Inferior parietal cortex (tissue), 1 donor: ENCODE results near the gene TPO.
"Not testable (repeated sequence)": the region's sequence is repeated elsewhere in the genome, so short reads cannot be mapped to it uniquely, and the experiment has no call there.

Experiments
- DNase-seq: peaks from one replicate; pipeline ENCODE4 v3.0.0-alpha.2; 2016; ENCODE audit errors: extremely low spot score

The TPO gene

DNA sequence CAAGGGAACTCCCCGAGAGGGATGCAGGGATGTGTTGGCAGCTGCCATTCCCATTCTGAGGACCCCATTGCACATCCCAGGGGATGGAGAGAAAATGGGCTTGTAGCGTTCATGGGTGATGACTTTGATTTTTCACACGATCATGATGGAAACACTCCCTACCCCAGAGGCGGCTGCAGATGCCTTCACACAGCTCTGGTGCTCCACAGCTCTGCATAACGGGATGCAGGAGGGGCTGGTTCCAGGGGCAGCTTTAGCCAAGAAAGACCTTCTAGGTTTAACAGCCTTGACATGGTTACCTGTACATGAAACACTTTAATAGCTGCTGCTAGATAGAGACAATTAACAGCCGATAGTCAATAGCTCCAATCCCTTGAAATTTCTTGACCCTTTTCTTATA, 88.7 kb downstream of the TPO start:
- DNase-seq, result no peak

DNA sequence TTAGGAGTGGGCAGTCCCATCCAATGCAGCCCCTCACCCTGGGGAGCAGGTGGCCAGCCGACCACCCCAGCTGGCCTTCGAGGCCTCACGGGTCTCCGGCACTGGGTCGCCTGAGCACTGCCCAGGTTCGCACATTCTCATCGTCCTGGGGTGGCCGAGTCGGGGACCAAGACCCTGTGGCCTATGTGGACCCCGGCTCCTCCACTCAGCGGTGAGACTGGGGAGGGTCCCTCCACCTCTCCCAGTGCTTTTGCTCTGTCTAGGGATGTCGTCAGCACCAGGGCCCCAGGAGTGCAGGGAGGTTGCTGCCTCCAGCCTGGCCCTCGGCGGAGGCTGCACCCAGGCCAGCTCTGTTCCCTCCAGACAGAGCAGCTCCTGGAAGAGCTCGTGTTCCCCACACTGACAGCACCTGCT, 89.6 kb downstream of the TPO start:
- no peak for DNase-seq

DNA sequence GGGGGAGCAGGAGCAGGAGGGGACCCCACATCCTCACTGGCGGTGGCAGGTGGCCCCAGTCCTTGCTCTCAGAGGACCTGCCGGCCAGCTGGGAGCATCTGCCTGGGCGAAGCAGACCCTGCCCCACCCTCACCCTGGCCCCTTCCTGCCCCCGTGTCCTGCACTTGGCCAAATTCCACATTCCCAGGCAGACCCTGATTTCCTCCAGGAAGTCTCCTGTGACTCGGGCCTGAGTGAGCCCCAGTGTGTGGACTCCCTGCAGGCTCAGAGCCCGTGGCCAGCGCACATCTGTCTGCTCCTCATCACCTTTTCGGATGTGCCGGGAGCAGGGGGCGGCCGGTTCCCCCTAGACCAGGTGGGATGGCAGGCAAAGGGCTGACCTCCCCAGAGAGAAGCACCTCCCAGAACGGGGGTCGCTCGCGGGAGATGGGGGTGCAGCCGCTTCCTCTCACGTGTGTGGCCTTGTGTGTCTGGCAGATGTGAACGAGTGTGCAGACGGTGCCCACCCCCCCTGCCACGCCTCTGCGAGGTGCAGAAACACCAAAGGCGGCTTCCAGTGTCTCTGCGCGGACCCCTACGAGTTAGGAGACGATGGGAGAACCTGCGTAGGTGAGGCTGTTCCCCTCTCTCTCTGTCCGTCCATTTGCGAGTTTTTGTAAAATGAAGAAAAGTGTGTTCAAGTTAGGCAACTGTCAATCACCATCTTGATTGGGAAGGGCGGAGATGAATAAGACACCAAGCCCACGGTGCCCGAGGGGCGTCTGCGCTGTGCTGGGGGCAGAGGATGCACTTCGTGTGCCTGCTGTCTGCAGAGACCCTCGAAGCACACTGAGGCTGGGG, 90.4 kb downstream of the TPO start:
- no peak for DNase-seq

DNA sequence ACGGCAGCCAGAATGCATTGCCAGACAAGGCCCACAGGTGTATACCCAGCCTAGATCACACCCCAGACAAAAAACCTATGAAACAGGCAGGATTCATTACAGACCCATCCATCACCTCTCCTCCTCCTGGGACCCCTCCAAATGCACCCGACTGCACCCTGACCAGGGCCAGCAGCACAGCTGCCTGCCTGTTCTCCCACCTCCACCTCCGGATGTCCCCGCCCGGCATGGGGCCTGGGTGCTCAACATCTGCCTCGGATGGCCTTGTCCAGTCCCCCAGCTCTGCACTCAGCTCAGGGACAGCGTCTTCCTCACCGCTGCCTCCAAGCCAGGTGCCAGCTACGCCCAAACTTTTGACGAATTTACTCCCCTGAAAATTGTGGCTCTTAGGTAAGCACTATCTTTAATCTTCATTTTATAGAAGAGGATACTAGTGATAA, 91.1 kb downstream of the TPO start:
- DNase-seq, result no peak

DNA sequence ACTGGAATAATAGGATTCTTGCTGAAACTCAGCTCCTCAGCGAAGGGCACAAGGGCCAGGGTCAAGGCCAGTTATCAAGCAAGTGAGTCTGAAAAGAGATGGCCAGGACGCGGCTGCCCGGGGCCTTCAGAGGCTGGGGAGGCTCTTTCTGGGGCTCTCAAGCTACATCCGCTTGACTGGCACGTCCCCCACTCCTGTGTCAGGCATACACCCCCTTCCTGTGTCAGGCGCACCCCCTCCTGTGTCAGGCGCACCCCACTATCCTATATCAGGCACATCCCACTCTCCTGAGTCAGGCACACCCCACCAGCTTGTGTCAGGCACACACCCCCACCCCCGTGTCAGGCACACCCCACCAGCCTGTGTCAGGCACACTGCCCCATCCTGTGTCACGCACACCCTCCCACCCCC, 91.8 kb downstream of the TPO start:
- no peak for DNase-seq

DNA sequence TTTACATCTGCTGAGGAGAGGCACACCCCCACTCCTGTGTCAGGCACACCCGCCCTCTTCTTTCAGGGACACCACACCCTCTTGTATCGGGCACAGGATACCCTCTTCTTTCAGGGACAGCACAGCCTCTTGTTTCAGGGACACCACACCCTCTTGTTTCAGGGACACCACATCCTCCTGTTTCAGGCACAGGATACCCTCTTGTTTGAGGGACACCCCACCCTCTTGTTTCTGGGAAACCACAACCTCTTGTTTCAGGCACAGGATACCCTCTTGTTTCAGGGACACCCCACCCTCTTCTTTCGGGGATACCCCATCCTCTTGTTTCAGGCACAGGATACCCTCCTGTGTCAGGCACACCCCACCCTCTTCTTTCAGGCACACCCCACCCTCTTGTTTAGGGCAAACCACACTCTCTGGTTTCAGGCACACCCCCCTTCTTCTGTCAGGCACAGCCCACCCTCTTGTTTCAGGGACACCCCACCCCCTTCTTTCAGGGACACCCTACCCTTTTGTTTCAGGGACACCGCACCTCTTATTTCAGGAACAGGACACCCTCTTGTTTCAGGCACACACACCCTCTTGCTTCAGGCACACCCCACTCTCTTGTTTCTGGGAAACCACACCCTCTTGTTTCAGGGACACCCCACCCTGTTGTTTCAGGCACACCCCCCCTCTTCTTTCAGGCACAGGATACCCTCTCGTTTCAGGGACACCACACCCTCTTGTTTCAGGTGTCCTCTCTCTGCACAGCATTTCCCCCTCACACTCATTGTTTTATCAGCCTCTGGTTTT, 96.2 kb downstream of the TPO start:
- DNase-seq, result no peak

DNA sequence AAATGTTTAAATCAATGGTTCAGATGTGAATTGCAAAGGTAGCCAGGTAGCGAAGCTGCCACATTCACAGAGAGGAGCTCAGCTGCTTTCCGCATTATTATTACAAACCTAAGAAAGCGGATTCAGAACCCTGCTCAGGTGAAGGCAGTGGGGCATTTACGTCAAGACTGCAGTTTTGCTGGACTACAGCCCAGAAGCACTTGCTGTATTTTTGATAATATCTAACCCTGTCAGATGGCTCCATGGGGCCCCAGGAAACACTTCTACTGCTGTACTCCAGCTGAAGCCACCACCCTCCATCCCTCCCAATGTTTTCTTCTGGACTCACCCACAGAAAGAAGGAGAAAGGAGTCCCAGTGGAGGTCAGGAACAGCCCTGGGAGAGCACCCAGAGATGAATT, 96.9 kb downstream of the TPO start:
- no peak for DNase-seq

DNA sequence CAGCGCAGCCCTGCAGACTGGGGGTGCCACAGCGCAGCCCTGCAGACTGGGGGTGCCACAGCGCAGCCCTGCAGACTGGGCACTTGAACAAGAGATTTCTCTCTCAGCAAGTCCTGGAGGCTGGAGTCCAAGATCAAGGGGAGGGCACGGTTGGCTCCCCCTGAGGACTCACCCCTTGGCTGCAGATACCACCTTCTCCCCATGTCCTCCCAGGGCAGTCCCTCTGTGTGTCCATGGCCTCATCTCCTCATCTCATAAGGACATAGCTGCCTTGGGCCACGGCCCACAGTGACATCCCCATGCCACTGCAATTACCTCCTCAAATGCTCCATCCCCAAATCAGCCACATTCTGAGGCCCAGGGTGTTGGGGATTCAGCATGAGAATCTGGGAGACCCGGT, 98.2 kb downstream of the TPO start:
- DNase-seq, result no peak

DNA sequence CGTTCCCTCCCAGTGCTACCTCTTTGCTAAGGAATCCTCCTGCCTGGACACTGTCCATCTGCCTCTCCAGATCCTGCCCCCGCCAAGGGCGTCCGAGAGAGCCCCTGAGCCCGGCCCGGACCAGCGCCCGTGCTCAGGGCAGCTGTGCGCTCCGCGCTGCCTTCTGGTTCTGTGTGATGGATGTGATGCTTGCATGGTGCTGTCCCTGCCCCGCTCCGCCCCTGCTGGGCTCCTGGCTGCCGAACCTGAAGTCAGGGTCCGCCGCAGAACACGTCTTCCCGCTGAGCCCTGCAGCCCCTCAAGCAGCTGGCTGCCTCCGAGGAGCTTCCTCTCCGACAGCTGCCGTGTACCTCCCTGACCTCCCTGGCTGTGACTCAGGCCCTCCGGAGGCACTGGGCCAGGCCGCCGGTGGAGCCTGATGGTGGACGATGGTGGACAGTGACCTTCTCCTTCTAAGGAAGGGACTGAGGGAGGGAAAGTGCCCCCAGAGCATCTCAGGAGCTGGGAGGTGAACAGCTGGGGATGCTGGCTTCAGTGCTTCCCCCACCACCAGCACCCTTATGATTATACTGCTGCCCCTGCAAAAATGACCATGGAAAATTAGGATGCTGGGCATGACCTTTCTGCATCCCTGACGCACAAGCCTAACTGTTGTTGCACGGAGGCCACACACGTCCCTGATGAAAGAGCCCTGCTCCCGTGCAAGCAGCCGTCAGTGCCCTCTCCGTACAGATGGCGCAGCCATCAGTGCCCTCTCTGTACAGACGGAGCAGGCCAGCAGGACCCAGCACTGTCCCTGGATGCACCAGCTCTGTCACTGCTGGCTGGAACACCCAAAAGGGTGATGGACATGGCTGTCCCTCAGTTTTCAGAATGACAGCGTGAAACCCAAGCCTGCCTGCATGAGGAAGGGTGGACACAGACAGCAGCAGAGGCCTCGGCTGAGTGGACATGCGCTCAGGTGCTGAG, 99.3 kb downstream of the TPO start:
- no peak for DNase-seq

DNA sequence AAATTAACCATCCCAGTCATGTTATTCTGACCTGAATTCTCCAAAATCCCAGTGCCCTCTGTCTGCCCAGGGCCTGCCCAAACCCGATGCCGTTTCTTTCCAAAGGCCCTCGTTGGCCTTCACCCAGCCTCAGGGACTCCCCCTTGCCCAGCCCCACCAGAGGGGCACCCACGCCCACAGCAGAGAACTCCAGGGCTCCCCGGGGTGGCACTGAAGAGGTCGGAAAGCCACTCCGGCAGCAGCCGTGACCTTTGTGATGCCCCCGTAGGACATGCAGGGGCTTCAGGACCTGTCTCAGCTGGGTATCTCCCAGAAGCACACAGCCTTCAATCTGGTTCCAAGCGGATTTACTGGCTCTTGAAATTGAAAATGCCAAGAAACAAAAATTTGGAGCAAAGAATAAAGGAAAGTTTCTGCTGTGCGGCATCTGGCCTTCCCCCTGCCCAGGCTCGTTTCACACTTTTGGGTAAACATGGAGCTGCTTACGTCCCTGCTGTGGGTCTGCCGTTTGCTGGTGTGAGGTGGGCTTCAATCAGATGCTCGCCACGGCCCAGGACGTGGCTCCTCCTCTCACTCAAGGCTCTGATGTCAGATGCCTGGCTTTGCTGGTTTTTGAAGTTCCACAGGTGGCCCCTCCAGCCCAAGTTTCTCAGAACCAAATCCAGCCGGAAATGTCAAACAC, 101.3 kb downstream of the TPO start:
- no peak for DNase-seq

DNA sequence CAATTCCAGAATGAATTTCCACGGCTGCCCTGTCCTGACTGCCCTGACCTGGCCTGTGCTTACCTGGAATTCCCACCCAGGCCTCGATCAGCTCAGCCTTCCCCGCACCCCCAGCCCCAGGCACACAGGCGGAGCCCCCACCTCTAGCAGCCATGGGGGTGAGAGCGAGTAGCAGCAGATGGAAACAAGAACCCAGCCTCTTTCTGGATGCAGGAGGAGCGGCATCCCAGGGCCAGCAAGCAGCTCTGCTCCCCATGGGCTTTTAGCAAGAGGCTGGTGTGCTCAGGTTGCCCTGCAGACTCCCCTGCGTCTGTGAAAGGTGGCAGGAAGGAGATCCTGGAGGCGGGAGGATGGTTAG, 101.8 kb downstream of the TPO start:
- no peak for DNase-seq

DNA sequence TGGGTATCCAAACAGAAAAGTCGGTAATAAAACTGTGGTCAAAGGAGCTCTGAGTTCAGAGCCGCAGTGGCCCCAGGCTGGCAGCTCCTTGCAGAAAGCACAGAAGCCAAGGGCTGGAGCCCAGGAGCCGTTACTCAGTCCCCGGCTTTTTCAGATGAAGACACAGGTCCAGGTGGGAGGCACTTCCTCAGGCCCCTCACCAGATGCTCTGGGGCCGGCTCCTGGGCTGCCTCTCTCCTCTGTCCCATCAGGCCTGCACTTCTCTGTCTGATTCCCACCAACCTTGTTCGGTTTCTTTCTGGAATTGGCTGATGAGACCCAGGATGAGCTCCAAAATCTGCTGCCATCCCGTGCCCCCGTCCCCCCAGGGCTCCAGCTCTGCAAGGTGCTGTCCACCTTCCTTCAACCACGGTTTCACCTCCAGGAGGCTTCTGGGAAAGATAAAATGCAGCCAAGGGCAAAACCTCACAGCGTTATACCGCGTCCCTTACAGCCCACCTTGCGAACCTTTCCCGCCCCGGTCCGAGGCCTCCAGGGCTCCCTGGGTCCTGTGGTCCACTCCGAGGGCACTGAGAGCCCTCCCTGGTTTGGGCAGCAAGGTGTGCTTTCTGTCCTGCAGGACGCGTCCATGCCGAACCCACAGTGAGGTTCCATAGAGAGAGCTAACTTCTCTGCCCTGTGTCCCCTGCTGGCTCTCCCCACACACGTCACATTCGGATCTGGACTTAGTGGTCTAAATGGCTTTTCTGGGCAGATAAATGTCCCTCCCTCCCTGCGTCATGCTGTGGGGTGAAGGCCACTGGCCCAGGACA, 102.9 kb downstream of the TPO start:
- no peak for DNase-seq

DNA sequence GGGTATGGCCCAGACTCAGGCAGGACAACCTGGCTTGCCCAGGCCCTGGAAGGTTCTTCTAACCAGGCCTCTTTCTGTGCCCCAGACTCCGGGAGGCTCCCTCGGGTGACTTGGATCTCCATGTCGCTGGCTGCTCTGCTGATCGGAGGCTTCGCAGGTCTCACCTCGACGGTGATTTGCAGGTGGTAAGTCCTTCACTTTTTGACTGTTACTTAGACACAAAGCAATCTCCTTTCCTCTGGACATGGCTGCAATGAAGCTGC, 103.5 kb downstream of the TPO start:
- DNase-seq, result no peak

DNA sequence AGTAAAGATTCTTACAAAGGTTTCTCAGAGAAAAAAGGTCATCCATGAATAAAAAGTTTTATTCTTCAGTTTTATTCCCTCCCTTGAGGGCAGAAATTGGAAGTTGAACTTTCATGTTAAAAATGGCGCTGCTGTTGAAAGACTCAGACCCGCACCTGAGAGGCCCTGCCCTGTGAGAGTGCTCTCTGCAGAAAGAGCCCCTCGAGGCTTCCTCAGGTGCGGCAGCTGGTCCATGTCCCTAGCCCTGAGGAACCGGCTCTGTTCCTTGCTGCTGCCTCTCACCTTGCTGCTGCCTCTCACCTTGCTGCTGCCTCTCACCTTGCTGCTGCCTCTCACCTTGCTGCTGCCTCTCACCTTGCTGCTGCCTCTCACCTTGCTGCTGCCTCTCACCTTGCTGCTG, 104.0 kb downstream of the TPO start:
- DNase-seq, result not testable (repeated sequence)

DNA sequence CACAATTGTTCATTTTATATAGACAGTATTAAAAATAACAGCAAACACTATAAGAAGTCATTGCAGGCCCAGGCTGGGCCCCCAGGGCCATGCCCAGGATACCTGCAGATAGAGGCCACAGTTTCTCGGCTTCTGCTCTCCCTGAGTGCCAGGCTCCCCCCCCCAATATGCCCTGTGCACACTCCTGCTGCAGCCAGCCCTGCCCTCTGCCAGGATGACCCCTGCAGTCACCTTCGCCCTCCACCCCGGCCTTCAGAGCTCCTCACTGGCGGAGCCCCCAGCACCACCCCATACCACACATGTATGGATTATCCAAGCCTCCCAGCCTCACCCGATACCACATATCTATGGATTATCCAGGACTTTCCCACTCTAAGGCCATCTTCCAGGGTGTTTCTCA, 104.5 kb downstream of the TPO start:
- DNase-seq, result no peak

DNA sequence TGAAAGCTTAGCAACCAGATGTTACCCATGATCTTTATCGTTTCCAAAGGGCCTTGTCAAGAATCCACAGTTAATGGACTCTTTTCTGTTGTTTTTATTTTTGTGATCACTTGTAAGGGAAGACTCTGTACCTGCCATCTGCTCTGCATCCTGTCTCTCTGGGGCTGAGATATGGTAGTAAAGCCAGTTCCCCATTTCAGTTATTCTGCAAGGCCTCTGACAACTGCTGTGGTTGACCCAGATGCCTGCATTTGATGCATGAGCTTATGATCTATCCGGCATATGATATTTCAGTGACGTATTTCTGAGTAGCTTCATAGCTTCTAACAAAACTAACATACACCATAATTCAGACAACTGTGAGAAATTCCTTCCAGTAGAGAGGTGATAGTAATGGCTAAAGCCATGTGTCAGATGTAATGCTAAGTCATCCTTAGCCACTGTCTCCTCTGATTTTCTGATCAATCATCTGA, 105.1 kb downstream of the TPO start:
- peak; percentile 22 for DNase-seq

DNA sequence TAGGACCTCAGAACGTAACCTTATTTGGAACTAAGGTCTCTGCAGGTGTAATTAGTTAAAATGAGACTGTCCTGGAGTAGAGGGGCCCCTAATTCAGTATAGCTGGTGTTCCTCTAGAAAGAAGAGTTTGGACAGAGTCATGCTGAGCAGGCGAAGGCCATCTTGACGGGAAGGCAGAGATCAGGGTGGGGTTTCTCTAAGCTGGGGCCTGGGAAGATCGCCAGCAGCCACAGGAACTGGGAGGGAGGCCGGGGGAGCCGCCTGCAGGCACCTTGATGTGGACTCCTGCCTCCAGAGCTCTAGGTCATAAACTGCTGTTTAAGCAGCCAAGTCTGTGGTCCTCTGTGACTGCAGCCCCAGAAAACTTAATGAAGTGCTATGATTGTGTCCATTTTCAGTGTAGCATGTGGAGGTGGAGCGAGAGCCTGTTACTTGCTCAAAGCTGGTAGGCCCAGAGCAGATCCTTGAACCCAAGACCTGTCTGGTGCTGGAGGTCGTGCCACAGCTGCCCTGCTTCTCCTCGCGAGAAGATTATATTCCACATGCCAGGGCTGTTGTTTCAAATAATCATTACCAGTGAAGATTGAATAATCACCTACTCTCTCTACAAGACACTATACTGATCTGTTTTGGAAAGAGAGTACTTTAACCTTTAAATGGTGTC, 105.7 kb downstream of the TPO start:
- no peak for DNase-seq

DNA sequence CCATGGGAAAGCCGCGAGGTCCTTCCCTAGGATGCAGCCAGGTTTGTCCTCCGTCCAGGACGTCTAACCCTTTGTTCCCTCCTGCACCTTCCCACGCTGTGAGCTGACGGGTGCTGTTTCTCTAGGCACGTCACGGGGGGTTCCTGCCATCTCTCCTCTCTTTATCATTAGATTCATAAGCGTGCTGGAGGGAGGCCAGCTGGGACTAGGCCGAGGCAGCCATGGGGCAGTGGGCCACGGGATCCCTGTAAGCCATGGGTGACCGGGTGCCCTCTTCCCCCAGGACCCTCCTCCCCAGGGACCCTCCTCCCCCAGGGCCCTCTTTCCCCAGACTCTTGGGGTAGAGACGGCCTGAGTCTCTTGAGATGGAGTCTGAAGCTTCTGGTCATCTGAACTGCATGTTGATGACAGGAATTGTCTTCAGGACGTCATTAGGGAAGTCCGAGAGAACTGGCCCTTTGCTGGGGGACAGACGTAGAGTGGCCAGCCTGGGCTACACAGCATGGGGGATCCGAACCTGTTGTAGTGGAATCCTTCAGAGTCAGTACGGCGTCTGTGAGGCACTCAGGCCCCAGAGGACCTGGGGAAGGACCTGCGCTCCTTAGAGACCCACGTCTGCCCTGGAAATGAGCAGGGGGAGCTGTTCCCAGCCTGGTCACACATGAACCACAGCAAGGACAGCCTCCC, 108.1 kb downstream of the TPO start:
- DNase-seq, result no peak
